HEK293 (cell line): ENCODE measurements around the gene TMEM134.

Experiments used
- ZNF335 ChIP-seq: fragments of 450-650 bp; formaldehyde crosslinking; conservative IDR thresholded peaks from 2 replicates; pipeline ENCODE4 v1.5.1; 2016; ENCODE audit warnings: missing biosample characterization, missing genetic modification characterization
- ZNF776 ChIP-seq: fragments of 450-650 bp; formaldehyde crosslinking; IDR thresholded peaks from 2 replicates; pipeline ENCODE4 v1.5.0; 2017; ENCODE audit warnings: missing biosample characterization, missing genetic modification characterization, borderline replicate concordance
- ZSCAN30 ChIP-seq: fragments of 450-650 bp; IDR thresholded peaks from 2 replicates; pipeline ENCODE4 v1.5.1; 2018; ENCODE audit warnings: missing biosample characterization, mild to moderate bottlenecking, missing genetic modification characterization, moderate library complexity
- TF ChIP-seq, protein P1 (sequence below): fragments of 450-650 bp; formaldehyde crosslinking; IDR thresholded peaks from 2 replicates; pipeline ENCODE4 v1.5.1; 2016; ENCODE audit warnings: missing biosample characterization, missing genetic modification characterization
- TF ChIP-seq, protein P2 (sequence below): fragments of 450-650 bp; formaldehyde crosslinking; optimal IDR thresholded peaks from 2 replicates; pipeline ENCODE3; 2016; ENCODE audit warnings: missing biosample characterization, mild to moderate bottlenecking, missing genetic modification characterization
- TF ChIP-seq, protein P3 (sequence below): fragments of 450-650 bp; formaldehyde crosslinking; IDR thresholded peaks from 2 replicates; pipeline ENCODE4 v1.5.1; 2017; ENCODE audit warnings: missing biosample characterization, missing genetic modification characterization

DNA sequence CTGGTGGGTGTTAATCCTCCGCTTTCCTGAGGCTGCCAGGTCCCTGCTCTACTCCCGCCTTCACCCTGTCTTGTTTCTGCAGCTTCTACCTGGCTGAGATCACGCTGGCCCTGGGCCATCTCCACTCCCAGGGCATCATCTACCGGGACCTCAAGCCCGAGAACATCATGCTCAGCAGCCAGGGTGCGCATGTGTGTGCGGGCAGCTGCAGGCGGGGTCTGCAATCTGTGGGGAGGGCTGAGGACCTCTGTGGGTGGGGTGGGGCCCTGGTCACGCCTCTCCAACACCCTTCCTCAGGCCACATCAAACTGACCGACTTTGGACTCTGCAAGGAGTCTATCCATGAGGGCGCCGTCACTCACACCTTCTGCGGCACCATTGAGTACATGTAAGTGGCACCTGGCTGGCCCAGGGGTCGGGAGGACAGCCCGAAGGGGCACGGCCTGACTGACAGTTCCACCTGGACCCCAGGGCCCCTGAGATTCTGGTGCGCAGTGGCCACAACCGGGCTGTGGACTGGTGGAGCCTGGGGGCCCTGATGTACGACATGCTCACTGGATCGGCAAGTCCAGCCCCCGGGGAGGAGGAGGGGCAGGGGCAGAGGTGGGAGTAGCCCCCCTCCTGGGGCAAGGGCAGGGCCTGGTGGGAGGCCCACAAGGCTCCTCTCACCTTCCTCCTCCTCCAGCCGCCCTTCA is 36.2 kb downstream of the TMEM134 start:
- TF ChIP-seq, protein P1, sequence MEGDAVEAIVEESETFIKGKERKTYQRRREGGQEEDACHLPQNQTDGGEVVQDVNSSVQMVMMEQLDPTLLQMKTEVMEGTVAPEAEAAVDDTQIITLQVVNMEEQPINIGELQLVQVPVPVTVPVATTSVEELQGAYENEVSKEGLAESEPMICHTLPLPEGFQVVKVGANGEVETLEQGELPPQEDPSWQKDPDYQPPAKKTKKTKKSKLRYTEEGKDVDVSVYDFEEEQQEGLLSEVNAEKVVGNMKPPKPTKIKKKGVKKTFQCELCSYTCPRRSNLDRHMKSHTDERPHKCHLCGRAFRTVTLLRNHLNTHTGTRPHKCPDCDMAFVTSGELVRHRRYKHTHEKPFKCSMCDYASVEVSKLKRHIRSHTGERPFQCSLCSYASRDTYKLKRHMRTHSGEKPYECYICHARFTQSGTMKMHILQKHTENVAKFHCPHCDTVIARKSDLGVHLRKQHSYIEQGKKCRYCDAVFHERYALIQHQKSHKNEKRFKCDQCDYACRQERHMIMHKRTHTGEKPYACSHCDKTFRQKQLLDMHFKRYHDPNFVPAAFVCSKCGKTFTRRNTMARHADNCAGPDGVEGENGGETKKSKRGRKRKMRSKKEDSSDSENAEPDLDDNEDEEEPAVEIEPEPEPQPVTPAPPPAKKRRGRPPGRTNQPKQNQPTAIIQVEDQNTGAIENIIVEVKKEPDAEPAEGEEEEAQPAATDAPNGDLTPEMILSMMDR (tag by site-specific recombination), result no peak
- TF ChIP-seq ZNF335, result no peak
- TF ChIP-seq, protein P2, sequence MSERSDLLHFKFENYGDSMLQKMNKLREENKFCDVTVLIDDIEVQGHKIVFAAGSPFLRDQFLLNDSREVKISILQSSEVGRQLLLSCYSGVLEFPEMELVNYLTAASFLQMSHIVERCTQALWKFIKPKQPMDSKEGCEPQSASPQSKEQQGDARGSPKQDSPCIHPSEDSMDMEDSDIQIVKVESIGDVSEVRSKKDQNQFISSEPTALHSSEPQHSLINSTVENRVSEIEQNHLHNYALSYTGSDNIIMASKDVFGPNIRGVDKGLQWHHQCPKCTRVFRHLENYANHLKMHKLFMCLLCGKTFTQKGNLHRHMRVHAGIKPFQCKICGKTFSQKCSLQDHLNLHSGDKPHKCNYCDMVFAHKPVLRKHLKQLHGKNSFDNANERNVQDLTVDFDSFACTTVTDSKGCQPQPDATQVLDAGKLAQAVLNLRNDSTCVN (tag by site-specific recombination), result no peak
- no peak for TF ChIP-seq ZNF776 (tag by site-specific recombination)
- TF ChIP-seq ZSCAN30 (tag by site-specific recombination), result no peak
- TF ChIP-seq, protein P3, sequence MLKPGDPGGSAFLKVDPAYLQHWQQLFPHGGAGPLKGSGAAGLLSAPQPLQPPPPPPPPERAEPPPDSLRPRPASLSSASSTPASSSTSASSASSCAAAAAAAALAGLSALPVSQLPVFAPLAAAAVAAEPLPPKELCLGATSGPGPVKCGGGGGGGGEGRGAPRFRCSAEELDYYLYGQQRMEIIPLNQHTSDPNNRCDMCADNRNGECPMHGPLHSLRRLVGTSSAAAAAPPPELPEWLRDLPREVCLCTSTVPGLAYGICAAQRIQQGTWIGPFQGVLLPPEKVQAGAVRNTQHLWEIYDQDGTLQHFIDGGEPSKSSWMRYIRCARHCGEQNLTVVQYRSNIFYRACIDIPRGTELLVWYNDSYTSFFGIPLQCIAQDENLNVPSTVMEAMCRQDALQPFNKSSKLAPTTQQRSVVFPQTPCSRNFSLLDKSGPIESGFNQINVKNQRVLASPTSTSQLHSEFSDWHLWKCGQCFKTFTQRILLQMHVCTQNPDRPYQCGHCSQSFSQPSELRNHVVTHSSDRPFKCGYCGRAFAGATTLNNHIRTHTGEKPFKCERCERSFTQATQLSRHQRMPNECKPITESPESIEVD (tag by site-specific recombination), result no peak
